NCI-H82 treated with DMSO at 0.1 percent for 48 hours (cell line): ENCODE measurements around the gene CCNT1.
A peak's percentile ranks its signal among the peaks of the same experiment; 100 is the strongest.
"Not testable (repeated sequence)": the region's sequence is repeated elsewhere in the genome, so short reads cannot be mapped to it uniquely, and the experiment has no call there.

Source experiments
- DNase-seq: peaks from one replicate; lab custom pipeline; 2025; ENCODE audit not compliant: unreplicated experiment; lab: John Stamatoyannopoulos, UW

The CCNT1 gene

DNA sequence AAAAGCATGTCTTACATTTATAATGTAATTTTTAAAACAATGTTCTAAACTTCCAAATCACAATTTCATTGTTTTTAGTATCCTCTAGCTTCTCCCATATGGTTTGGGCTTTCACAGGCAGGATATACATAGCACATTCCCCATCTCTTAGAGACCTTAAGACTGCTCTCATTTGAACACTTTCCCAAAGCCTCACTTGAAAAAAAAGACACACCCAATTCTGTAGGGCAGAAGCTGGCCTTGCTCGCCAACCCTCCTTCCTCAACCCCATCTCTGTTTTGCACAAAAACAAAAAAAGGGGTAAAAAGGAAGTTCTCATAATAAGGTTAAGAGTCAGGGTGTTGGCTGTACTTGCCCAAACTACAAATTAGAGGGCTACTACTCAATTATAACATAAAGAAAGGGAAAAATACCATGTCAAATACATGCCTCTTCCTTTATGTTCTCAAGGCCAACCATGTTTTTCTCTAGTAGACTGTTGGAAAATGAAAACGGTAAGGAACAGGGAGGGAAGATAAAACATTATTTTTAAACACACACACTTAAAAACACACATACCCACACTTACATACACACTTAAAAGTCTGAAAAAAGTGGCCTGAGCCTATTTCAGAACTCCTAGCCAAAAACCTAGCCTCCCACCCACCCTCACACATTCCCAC lies 24.6 kb downstream of the CCNT1 start:
- no peak for DNase-seq

- DNase-seq: no peak
These were observed 25.5 kb downstream of the CCNT1 start for GRCh38 chr12:48690990-48691389.

GRCh38 chr12:48690436-48690835 lies 26.1 kb downstream of the CCNT1 start:
- DNase-seq: no peak

- DNase-seq: no peak
These were observed 27.7 kb downstream of the CCNT1 start for GRCh38 chr12:48688836-48689235.

DNA sequence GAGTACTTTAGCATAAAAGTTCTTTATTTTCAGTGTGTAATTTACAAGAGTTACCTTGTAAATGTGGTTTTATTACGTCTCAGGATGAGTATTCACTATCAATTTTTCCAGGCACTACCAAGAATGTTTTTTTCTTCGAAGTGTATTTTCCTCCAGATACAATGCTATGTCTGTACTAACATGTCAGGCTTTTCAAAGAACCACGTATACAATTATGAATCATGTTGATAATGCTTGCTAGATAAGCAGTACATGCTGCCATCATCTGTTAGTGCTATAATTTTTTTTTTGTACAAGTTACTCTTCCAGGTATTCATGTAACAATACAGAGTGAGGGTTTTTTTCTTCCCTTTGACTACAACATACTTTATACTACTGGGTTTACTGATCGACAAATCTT lies 28.9 kb downstream of the CCNT1 start:
- DNase-seq: no peak

DNA sequence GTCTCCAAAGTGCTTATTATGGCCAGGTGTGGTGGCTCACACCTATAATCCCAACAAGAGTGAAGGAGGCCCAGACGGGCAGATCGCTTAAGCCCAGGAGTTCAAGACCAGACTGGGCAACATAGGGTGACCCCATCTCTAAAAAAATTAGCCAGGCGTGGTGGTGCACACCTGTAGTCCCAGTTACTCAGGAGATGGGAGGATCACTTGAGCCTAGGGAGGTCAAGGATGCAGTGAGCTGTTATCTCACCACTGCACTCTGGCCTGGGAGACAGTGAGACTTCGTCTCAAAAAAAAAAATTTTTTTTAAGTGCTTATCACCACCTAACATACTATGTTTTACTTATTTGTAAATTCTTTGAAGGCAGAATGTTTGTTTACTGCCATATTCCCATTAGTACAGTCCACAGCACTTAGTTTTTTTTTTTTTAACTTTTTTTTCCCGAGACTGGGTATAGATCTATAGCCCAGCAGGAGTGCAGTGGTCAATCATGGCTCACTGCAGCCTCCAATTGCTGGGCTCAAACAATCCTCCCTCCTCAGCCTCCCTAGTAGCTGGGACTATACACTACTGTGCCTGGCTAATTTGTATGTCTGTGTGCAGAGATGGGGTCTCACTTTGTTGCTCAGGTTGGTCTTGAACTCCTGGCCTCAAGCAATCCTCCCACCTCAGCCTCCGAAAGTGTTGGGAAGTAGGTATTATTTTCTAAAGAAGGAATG lies 29.7 kb downstream of the CCNT1 start:
- DNase-seq: no peak

- no peak for DNase-seq
These were observed 30.4 kb downstream of the CCNT1 start for GRCh38 chr12:48686037-48686595.

GRCh38 chr12:48683534-48683933 lies 33.0 kb downstream of the CCNT1 start:
- no peak for DNase-seq

DNA sequence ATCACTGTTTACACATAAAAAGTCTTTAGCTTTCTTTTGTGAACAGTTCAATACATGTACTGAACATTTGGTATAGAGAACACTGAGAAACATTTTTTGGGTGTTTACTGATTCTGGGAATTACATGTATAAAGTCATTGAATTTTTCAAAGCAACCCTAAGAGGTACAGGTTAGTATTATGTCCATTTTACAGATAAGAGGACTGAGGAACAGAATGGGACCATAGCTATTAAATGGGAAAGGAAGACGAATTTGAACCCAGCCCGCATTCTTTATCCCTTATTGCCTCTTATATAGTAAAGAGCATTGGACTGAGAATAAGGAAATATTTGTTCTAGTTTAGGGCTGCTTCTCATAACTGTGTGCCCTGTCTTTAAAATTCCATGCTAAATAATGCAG lies 33.6 kb downstream of the CCNT1 start:
- no peak for DNase-seq

- DNase-seq: not testable (repeated sequence)
These were observed 34.0 kb downstream of the CCNT1 start for GRCh38 chr12:48682533-48682905.

DNA sequence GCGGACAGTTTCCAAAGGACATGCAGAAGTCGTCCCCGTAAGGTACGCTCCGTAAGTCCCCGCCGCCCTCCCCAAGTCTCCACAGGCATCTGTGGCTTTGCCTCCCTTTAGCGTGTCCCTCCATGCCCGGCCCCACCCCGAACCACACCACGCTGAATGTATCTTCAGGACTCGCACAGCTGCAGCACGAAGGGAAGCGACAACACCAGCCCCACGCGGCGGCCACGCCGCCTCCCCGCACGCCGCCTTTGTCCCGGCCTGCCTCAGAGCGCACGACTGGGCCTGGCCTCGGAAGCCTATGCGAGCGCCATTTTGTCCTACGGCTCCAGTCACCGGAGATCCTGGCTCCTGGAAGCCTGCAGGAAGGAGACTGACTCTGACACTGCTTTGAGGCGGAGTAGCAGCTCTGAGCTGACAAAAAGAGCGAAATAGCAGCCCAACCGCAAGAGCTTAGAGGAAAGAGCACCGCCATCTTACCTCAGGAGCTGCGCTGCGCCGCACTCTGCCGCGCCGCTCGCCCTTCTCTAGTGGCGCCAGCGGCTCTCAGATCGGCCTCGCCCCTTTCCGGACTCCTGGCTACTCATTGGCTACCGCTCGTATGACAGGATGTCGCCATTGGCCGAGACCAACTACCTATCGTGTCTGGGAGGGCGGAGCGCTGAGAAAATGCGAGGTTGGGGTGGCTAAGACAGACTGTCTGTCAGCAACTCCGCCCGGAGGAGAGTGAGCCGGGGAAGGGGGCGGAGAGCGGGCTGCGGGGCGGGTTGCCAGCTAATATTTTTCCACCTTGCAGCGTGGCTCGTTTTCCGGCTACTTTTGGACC lies 34.6 kb downstream of the CCNT1 start, which contains the start of gene KANSL2:
TSS of gene KANSL2 (minus strand) at position 529 of the 823 bp plus-strand sequence. CDS start 606 bp downstream, outside the sequence.
- peak; percentile 96 for DNase-seq

- DNase-seq: no peak
These were observed 35.2 kb downstream of the CCNT1 start for GRCh38 chr12:48681399-48681709.

DNA sequence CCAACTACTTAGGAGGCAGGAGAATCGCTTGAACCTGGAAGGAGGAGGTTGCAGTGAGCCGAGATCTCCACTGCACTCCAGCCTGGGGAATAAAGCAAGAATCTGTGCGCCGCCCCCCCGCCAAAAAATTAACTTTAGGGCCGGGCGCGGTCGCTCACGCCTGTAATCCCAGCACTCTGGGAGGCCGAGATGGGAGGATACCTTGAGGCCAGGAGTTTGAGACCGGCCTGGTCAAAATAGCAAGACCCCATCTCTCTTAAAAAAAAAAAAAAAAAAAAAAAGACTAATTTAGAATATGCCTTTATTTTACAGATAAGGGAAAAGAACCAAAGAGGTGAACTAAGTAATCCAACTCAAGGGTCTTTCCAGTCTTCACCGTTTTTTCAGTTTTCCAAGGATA lies 35.6 kb downstream of the CCNT1 start:
- DNase-seq: no peak

DNA sequence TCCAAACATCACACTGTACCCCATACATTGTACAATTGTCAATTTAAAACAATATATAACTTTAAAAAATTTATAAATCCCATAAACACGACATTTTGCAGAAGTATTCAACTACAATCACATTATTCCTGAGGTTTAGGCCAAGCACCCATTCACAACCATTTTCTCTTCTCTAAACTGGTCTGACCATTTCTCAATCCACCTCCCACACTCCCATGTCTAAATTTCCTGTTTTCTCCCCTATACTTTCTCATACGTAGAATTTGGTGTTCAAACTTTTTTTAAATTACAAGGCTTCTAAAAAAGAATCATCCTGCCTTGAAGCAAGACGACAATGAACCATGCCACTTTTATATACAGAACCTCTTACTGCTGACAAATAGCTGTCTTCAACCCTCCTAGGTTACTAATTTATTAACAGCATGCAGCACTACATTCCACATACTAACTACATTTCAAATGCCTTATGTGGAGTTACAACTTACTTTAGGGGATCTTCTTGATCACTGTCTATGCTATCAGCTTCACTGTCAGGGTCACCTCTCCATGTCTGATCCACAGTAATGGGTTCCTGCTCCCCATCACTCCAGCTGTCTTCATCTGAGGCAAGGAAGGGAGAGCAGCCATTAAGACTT lies 37.8 kb downstream of the CCNT1 start:
- no peak for DNase-seq

- DNase-seq: no peak
These were observed 45.2 kb downstream of the CCNT1 start for GRCh38 chr12:48671231-48671856.

- no peak for DNase-seq
These were observed 47.5 kb downstream of the CCNT1 start for GRCh38 chr12:48668996-48669395.

- no peak for DNase-seq
These were observed 56.6 kb downstream of the CCNT1 start for GRCh38 chr12:48659863-48660262.

- DNase-seq: no peak
These were observed 64.8 kb downstream of the CCNT1 start for GRCh38 chr12:48651681-48652080.

GRCh38 chr12:48645354-48645753 lies 71.2 kb downstream of the CCNT1 start:
- DNase-seq: not testable (repeated sequence)

DNA sequence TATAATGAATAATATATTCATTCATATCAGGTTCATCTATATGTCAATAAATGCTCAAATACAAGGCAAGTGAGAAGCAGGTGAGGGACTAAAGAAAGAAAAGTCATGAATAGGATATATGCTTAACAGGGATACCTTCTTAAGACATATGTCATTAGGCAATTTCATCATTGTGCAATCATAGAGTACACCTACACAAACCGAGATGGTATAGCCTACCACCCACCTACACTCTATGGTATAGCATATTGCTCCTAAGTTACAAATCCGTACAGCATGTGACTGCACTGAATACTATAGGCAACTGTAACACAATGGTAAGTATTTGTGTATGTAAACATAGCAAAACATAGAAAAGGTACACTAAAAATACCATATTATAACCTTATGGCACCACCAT lies 73.5 kb downstream of the CCNT1 start:
- no peak for DNase-seq
